Superior temporal gyrus (tissue), 1 donor: ENCODE measurements around the gene RASAL1.

Experiments used
- DNase-seq: peaks from one replicate; pipeline ENCODE4 v3.0.0-alpha.2; 2016; ENCODE audit errors: extremely low spot score

The RASAL1 gene

DNA sequence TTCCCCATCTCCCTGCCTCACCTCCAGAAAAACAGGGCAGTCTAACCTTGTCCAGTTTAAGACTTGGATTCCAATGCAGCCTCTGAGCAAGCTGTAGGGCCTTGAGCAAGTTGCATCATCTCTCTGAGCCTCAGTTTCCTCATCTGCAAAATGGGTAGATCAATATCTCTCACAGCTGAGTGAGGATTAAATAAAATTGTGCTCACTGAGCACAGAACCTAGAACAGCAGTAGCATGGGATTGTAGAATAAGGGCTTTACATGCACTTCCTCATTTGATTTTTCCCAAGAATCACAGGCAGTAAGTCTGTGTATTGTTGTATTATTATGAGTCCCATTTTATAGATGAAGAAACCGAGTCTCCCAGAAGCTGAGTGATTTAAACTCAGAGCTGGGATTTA, 77.0 kb downstream of the RASAL1 start:
- DNase-seq = no peak

DNA sequence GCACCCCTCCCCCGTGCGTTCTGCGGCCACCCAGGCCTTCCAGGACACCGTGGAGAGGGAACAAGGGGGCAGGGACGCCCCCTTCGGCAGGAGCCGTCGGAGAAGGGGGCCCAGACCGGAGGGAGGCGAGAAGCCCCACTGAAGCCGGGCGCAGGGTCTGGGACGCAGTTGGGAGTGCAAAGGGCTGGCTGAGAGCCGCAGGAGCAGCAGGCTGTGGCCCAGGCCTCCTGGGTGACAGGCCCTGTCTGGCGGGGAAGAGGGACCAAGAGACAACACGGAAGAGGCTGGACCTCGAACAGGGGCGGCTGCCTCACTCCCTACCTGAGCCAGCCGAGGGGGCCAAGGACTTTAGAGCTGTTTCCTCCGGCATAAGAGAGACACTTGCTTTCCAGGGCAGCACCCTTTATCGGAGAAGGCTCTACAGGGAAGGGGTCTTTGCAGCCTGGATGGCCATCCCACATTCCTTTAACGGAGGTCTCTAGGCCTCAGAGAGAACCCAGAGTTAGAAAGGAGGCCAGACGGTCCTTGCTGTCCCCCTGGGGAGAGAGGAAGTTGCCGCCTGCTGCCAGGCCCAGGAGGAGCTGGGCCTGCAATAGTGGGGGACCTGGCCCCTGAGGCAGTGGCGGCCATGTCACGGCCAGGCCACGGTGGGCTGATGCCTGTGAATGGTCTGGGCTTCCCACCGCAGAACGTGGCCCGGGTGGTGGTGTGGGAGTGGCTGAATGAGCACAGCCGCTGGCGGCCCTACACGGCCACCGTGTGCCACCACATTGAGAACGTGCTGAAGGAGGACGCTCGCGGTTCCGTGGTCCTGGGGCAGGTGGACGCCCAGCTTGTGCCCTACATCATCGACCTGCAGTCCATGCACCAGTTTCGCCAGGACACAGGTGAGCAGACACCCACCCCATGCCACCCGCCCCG, 77.7 kb downstream of the RASAL1 start:
- DNase-seq = no peak

DNA sequence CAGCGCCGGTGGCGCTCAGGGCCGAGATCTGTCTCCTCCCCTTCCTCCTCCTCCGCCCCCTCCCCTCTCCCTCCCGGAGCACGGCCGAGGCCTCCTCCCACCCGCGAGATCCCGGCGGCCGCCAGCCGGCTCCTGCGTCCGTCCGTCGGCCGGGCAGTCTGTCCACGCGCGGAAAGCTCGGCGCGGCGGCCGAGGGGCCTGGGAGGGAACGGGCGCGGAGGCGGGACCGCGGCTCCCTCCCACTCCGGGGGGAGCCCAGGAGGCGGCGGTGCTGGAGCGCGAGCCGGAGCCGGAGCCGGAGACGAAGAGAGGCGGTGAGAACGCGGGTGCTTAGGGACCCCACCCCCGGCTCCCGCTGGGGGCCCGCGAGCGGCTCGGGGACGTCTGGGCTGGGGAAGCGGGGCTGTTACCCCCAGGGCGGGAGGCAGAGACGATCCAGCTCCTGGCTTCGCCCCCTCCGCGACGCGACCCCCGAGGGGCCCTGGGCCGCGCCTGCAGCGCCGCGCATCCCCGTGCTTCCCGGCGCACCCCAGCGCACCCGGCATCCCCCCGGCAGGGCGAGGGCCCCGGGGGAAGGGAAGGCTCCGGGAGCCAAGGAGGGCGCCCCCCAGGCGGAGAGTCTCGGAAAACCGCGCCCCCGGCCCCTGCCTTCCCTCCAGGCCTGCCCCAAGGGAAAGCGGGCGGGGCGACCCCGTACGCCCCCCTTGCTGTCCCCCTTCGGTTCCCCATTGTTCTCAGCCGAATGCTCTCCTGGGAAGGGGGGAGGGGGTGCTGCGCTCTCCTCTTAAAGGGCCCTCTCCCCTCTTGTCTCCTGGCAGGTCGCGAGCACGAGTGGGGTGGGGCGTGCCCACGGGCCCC, 78.7 kb downstream of the RASAL1 start, which contains the start of gene DTX1:
DTX1 (plus strand) TSS at position 100 of the 858 bp plus-strand sequence. CDS start 1,463 bp downstream, outside the sequence.
- DNase-seq = no peak

DNA sequence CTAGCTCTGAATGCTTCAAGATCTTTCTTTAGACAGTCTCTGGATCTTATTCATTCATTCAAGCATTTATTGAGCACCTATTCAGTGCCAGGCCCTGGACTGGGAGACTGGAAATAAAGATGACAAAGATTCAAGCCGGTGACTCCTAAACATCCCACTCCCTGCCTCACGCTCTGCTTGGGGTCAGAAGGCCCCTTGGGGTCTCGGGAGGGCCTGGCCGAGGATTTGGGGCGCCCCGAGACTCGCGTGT, 79.3 kb downstream of the RASAL1 start:
- no peak for DNase-seq

DNA sequence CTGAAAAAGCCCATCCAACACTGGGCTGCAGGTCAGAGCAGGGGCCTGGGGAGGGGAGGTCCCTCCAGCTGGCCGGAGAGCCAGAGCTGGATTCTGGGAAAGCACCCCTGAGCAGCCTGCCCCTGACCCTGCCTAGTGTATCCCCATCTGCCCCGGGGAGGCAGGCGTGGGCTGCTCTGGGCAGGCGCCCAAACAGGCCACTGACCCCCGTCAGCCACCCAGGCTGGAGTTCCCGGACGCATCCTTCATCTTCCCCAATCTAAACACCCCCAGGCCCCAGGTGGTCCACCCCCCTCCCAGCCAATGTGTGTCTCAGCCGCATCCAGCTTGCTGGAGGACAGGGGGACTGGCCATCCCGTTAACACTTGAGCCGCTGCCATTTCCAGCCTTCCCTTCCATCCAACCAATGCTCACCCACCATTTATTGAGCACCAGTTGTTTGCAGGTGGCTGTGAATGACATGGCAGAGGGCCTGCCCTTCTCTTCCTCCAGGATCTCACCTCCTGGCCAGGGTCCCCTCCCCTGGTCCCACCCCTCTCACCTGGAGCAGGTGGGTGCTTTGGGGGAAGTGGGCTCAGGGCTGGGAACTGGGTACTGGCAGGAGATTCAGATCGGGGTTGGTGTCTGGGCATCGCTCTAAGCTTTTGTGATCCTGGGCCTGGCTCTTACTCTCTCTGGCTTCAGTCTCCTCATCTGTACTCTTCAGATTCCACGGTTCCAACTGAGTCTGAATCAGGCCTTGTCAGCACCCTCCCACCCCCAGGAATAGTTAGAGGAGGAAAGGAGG, 79.8 kb downstream of the RASAL1 start:
- DNase-seq = no peak

DNA sequence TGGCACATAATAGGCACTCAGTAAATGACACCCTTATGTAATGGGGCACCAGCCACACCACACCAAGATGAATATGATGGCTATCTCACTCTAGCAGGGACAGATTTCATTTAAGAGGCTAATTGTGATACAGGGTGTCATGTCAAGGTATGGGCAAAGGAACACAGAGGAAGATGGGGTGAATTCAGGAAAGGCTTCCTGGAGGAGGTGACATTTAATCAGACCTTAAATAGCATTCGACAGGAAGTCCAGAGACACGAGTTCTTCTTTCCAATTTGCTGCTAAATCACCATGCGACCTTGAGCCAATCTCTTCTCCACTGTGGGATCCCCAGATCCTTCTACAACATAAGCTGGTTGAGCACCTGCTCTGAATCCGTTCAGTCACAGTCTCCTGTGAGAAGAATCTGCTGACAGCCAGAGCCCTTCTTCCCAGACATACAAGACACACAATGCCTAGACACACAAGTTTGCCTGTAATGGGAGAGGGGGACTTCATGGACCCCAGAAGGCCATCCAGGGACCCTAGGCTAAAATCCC, 80.5 kb downstream of the RASAL1 start:
- DNase-seq = no peak

DNA sequence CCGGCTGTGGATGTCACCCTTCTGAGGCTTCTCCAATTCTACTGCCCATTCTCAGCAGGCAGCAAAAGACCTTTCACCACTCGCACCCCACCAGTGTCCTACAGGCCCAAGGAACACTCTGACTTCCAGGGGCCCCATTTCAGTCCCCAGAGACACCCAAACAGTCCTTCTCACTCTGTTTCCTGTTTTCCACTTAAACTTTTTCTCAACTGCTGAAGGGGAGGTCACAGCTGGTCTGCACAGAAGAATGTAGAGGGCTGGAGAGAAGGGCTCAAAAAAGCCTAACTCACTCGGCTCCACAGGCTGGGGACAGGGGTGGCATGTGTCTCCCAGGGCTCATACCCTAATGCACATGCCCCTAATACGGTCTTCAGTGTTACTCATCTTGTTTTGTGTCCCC, 83.2 kb downstream of the RASAL1 start:
- DNase-seq = no peak

DNA sequence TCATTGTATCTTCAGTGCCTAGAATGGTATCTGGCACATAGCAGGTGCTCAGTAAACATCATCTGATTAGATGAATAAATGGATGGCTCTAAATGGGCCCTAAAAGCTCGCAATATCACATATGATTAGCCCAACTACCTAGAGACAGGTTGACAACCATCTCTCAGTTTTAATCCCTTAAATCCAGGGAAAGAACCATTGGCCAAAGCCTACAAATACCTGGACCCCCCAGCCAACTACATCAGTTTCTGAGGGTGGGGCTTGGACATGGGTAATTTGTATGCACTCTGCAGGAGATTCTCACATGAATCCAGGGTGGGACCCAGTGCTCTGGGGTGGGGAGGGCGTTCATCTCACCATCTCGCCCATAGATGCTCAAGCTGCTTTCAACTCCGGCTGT, 83.8 kb downstream of the RASAL1 start:
- DNase-seq = no peak

DNA sequence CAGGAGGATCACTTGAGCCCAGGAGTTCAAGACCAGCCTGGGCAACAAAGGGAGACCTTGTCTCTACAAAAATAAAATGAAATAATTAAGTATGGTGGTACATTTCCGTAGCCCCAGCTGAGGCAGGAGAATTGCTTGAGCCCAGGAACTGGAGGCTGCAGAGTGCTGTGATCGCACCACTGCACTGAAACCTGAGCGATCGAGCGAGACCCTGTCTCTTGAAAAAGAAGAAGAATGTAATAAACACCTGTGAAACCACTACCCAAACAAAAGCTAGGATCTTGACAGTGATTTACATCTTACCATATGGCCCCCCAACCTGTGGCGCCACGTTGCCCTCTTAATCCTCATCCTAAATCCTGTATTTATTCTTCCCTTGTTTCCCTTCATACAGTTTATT, 84.8 kb downstream of the RASAL1 start:
- no peak for DNase-seq

DNA sequence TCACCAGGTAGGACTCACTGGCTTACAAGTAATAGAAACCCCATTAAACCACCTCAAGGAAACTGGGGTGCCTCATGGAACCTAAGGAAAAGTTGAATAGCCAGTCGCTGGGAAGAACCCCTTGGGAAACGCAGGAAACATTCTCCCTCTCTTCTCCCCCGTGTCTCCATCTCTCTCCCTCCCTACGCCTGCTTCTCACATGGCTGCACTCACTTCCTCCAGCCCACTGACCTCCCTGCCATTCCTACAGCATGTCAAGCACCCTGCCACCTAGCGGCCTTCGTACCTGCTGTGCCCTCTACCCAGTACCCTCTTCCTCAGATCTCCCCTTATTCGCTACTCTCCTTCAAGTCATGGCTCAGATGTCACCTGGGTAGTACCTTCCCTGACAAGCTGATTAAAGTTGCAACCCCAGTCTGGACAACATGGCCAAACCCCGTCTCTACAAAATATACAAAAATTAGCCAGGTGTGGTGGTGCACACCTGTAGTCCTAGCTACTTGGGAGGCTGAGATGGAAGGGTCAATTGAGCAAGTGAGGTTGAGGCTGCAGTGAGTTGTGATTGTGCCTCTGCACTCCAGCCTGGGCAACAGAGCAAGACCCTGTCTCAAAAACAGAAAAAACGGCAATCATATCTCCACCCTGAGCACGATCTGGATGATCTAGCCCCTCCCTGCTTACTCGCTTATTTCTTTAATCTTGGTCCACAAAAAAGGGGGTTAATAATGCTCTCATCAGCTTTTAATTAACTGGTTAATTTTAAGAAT, 85.4 kb downstream of the RASAL1 start:
- DNase-seq = no peak
